ENCODE data around the gene KATNAL2. TPM values are rescaled to one million over a fixed set of nuclear protein-coding genes. Genes with fewer than 3 reads are reported as not detected.

KATNAL2 gene
- polyA plus RNA-seq, 2 of the 4 experiments (the other 2 are of a cell fraction), result 4.0 to 5.4 TPM

- FAIRE-seq (no peak), ATAC-seq (peak; percentile 50 to 53; a peak in 5 of 6 replicates), DNase-seq (ENCODE audit: low read depth in 1 of 2, low spot score in 1 of 2) (peak in 1 of 2 experiments; percentile 10)
- H3K4me1 ChIP-seq, result peaks cover 12% of the 10 kb centered on the region; the same call in 1 of the 3 replicates
- H3K4me3 ChIP-seq, result peak overlapping the region; percentile 96
- peak overlapping the region; percentile 77 for H3K4me2 ChIP-seq
- H3K27ac ChIP-seq, result peak overlapping the region; percentile 92 to 95
- H3K9me3 ChIP-seq, result no peaks in the 10 kb centered on the region
- WGBS (ENCODE audit: missing lambda C conversion rate), result 47% methylated on average over 31 of the region's 33 CpGs
- no peak for TF ChIP-seq CBX2 (IDR thresholded peaks at IDR 0.05; ENCODE audit: borderline replicate concordance, low read depth)
- no peak for TF ChIP-seq HOXB13 (CRISPR knock-in tag; IDR thresholded peaks at IDR 0.05; ENCODE audit: low read depth)
- TF ChIP-seq JUNB (IDR thresholded peaks at IDR 0.05), result no peak
- TF ChIP-seq PBX3 (IDR thresholded peaks at IDR 0.05), result no peak
- no peak for TF ChIP-seq ZC3H11A (IDR thresholded peaks at IDR 0.05)
- TF ChIP-seq CBX8 (IDR thresholded peaks at IDR 0.05), result no peak
- no peak for TF ChIP-seq CHD4 (IDR thresholded peaks at IDR 0.05; ENCODE audit: borderline replicate concordance)
- no peak for TF ChIP-seq EHF (CRISPR knock-in tag; IDR thresholded peaks at IDR 0.05)
- TF ChIP-seq MAZ (IDR thresholded peaks at IDR 0.05; ENCODE audit: borderline replicate concordance, low read depth, low read length), result no peak
- TF ChIP-seq ATOH8 (CRISPR knock-in tag; IDR thresholded peaks at IDR 0.05; ENCODE audit: low read depth), result no peak
- no peak for TF ChIP-seq CTCF (IDR thresholded peaks at IDR 0.05)
- POLR2A ChIA-PET, result interaction anchor here (1.0 to 1.2 kb wide), 2 partner anchors 41 to 232 kb away, joined by 3 read pairs; no protein-coding TSS in a partner anchor
- CTCF ChIA-PET, result no interaction called here
Measured at GRCh38 chr18:46917803-46918600, 600 bp downstream of the KATNAL2 start.

- Histone ChIP-seq H3K4me1 (peaks cover 12% of the 10 kb centered on the region; the same call in 1 of the 3 replicates), H3K9me3 (no peaks in the 10 kb centered on the region), H3K27ac (no peak overlapping the region), H3K4me2 (no peak overlapping the region), H3K4me3 (no peak overlapping the region)
- TF ChIP-seq RFX5 (IDR thresholded peaks at IDR 0.05), result no peak
- no peak for TF ChIP-seq USF2 (IDR thresholded peaks at IDR 0.05)
- TF ChIP-seq CHD2 (IDR thresholded peaks at IDR 0.05; ENCODE audit: low read length, partially characterized antibody), result no peak
- no peak for TF ChIP-seq RARB (CRISPR knock-in tag; IDR thresholded peaks at IDR 0.05)
- no peak for TF ChIP-seq MAZ (IDR thresholded peaks at IDR 0.05; ENCODE audit: borderline replicate concordance, low read depth, low read length)
- no peak for TF ChIP-seq BCL3 (IDR thresholded peaks at IDR 0.05)
- TF ChIP-seq CEBPB (IDR thresholded peaks at IDR 0.05), result no peak
- no peak for TF ChIP-seq FOSB (CRISPR knock-in tag; IDR thresholded peaks at IDR 0.05)
- no peak for TF ChIP-seq JUNB (IDR thresholded peaks at IDR 0.05)
- no peak for TF ChIP-seq KDM5A (IDR thresholded peaks at IDR 0.05)
- TF ChIP-seq NR3C1 (IDR thresholded peaks at IDR 0.05), result no peak
- TF ChIP-seq FOSL2 (IDR thresholded peaks at IDR 0.05), result no peak
- TF ChIP-seq FOSL2 (CRISPR knock-in tag; IDR thresholded peaks at IDR 0.05), result no peak
- no peak for TF ChIP-seq HOXB5 (CRISPR knock-in tag; IDR thresholded peaks at IDR 0.05)
- TF ChIP-seq EHMT2 (IDR thresholded peaks at IDR 0.05; ENCODE audit: low read depth), result no peak
- TF ChIP-seq TFCP2L1 (CRISPR knock-in tag; IDR thresholded peaks at IDR 0.05), result no peak
- no peak for TF ChIP-seq E2F6 (IDR thresholded peaks at IDR 0.05; ENCODE audit: borderline replicate concordance, low read depth)
- no peak for TF ChIP-seq TP53 (CRISPR knock-in tag; IDR thresholded peaks at IDR 0.05)
- WGBS (ENCODE audit: missing lambda C conversion rate), result 81% methylated on average over 2 of the region's 2 CpGs
- CTCF ChIA-PET, result interaction anchor here (0.5 kb wide), 1 partner anchor 1041 kb away, joined by 3 read pairs; no protein-coding TSS in a partner anchor
- DNase-seq (ENCODE audit: low read depth in 1 of 2, low spot score in 1 of 2) (no peak), ATAC-seq (no peak), FAIRE-seq (no peak)
- POLR2A ChIA-PET, result no interaction called here
Measured at GRCh38 chr18:46920067-46920466, 2.7 kb downstream of the KATNAL2 start.

Measured in A549 (cell line).